MM.1S (cell line): Measurements from ENCODE around the gene TNIK.

Experiments
- DNase-seq: peaks from one replicate; pipeline ENCODE4 v3.0.0-alpha.2; 2015
- H2AFZ ChIP-seq: fragments of 300-600 bp; sonication (generic); 2 replicates; pipeline ENCODE4 v1.6.0; 2016; ENCODE audit warnings: antibody characterized with exemption, low read length
- H3F3A ChIP-seq: fragments of 300-600 bp; sonication (generic); 2 replicates; pipeline ENCODE4 v1.6.1; 2016; ENCODE audit warnings: mild to moderate bottlenecking, antibody characterized with exemption, low read length, moderate library complexity, mixed read lengths; ENCODE audit not compliant: insufficient read depth
- H3K27ac ChIP-seq: fragments of 300-600 bp; sonication (generic); 2 replicates; pipeline ENCODE4 v1.5.1; 2016; ENCODE audit warnings: mild to moderate bottlenecking, low read length
- H3K27me3 ChIP-seq: fragments of 300-600 bp; sonication (generic); replicated peaks from 2 replicates; pipeline ENCODE4 v1.6.0; 2016; ENCODE audit warnings: low read length; ENCODE audit not compliant: insufficient read depth
- H3K36me3 ChIP-seq: fragments of 300-600 bp; sonication (generic); replicated peaks from 2 replicates; pipeline ENCODE4 v1.6.1; 2016; ENCODE audit warnings: mild to moderate bottlenecking, low read length, mixed read lengths; ENCODE audit not compliant: insufficient read depth
- H3K4me1 ChIP-seq: fragments of 300-600 bp; sonication (generic); 2 replicates; pipeline ENCODE4 v1.6.1; 2016; ENCODE audit warnings: low read length, mixed read lengths
- H3K4me2 ChIP-seq: fragments of 300-600 bp; sonication (generic); 2 replicates; pipeline ENCODE4 v1.6.0; 2016; ENCODE audit warnings: low read depth, low read length
- H3K4me3 ChIP-seq: fragments of 300-600 bp; sonication (generic); 2 replicates; pipeline ENCODE4 v1.5.1; 2016; ENCODE audit warnings: low read length, mixed read lengths
- H3K79me2 ChIP-seq: fragments of 300-600 bp; sonication (generic); 2 replicates; pipeline ENCODE4 v1.6.1; 2016; ENCODE audit warnings: mixed run types, low read length, mixed read lengths
- H3K9ac ChIP-seq: fragments of 300-600 bp; sonication (generic); 2 replicates; pipeline ENCODE4 v1.6.1; 2016; ENCODE audit warnings: low read length, mixed read lengths
- H3K9me2 ChIP-seq: fragments of 300-600 bp; sonication (generic); replicated peaks from 2 replicates; pipeline ENCODE4 v1.6.1; 2016; ENCODE audit warnings: mild to moderate bottlenecking, low read length, mixed read lengths; ENCODE audit not compliant: insufficient read depth
- H3K9me3 ChIP-seq: fragments of 300-600 bp; sonication (generic); replicated peaks from 2 replicates; pipeline ENCODE4 v1.6.1; 2016; ENCODE audit warnings: mild to moderate bottlenecking, low read length, mixed read lengths; ENCODE audit not compliant: insufficient read depth
- H4K20me1 ChIP-seq: fragments of 300-600 bp; sonication (generic); 2 replicates; pipeline ENCODE4 v1.6.1; 2016; ENCODE audit warnings: mild to moderate bottlenecking, low read length, moderate library complexity, mixed read lengths; ENCODE audit not compliant: insufficient read depth
- CTCF ChIP-seq: fragments of 300-600 bp; sonication (generic); IDR thresholded peaks from 2 replicates; pipeline ENCODE4 v1.5.1; 2016; ENCODE audit warnings: antibody characterized with exemption, low read length, mixed read lengths
- EZH2 ChIP-seq: fragments of 300-600 bp; sonication (generic); optimal IDR thresholded peaks from 2 replicates; pipeline ENCODE3; 2017; ENCODE audit warnings: low read depth, mild to moderate bottlenecking, antibody characterized with exemption, low read length, mixed read lengths
- EZH2phosphoT487 ChIP-seq: fragments of 300-600 bp; sonication (generic); IDR thresholded peaks from 2 replicates; pipeline ENCODE4 v1.6.1; 2018; ENCODE audit warnings: antibody characterized with exemption, low read length

TNIK gene

GRCh38 chr3:171169443-171169842 lies 290.8 kb downstream of the TNIK start:
- no peak overlapping the region for H3K27ac ChIP-seq
- no peaks in the 10 kb centered on the region for H4K20me1 ChIP-seq
- DNase-seq = no peak
- H3K9ac ChIP-seq = no peak overlapping the region
- H3K9me3 ChIP-seq = no peaks in the 10 kb centered on the region
- no peaks in the 10 kb centered on the region for H3F3A ChIP-seq
- no peak overlapping the region for H2AFZ ChIP-seq
- no peaks in the 10 kb centered on the region for H3K9me2 ChIP-seq
- TF ChIP-seq CTCF (no peak), EZH2 (no peak), EZH2phosphoT487 (no peak)
- no peaks in the 10 kb centered on the region for H3K79me2 ChIP-seq
- no peaks in the 10 kb centered on the region for H3K4me1 ChIP-seq
- no peaks in the 10 kb centered on the region for H3K27me3 ChIP-seq
- no peak overlapping the region for H3K4me3 ChIP-seq
- no peak overlapping the region for H3K4me2 ChIP-seq
- no peaks in the 10 kb centered on the region for H3K36me3 ChIP-seq

- H3K27ac ChIP-seq = no peak overlapping the region
- H2AFZ ChIP-seq = no peak overlapping the region
- H4K20me1 ChIP-seq = no peaks in the 10 kb centered on the region
- H3K9ac ChIP-seq = no peak overlapping the region
- H3K9me2 ChIP-seq = no peaks in the 10 kb centered on the region
- no peak for DNase-seq
- no peak overlapping the region for H3K4me3 ChIP-seq
- no peaks in the 10 kb centered on the region for H3K36me3 ChIP-seq
- H3K4me2 ChIP-seq = no peak overlapping the region
- no peaks in the 10 kb centered on the region for H3K79me2 ChIP-seq
- no peaks in the 10 kb centered on the region for H3K9me3 ChIP-seq
- H3K4me1 ChIP-seq = no peaks in the 10 kb centered on the region
- no peaks in the 10 kb centered on the region for H3F3A ChIP-seq
- H3K27me3 ChIP-seq = no peaks in the 10 kb centered on the region
- TF ChIP-seq EZH2 = no peak
- no peak for TF ChIP-seq EZH2phosphoT487
- no peak for TF ChIP-seq CTCF
Observed at GRCh38 chr3:171168551-171168950, 291.7 kb downstream of the TNIK start.

- Histone ChIP-seq H3K4me2 (no peak overlapping the region), H2AFZ (no peak overlapping the region), H3K9me3 (no peaks in the 10 kb centered on the region), H3K27ac (no peak overlapping the region), H4K20me1 (no peaks in the 10 kb centered on the region), H3K79me2 (no peaks in the 10 kb centered on the region), H3K27me3 (no peaks in the 10 kb centered on the region), H3K9ac (no peak overlapping the region), H3K4me3 (no peak overlapping the region), H3K36me3 (no peaks in the 10 kb centered on the region), H3K4me1 (0 out of 2 replicates have a peak, but pooled peaks cover under 1% of the 10 kb centered on the region), H3K9me2 (no peaks in the 10 kb centered on the region), H3F3A (no peaks in the 10 kb centered on the region)
- DNase-seq = no peak
- TF ChIP-seq CTCF = no peak
- no peak for TF ChIP-seq EZH2phosphoT487
Observed at GRCh38 chr3:171168086-171168485, 292.1 kb downstream of the TNIK start.
